Brain microvascular endothelial cell (primary cell): ENCODE measurements around the gene ELAVL2.

Experiments
- DNase-seq: peaks from one replicate; pipeline ENCODE4 v3.0.0-alpha.2; 2020
- H3K27ac ChIP-seq: fragments of 250-450 bp; sonication (Bioruptor Pico); 2 replicates; pipeline ENCODE4 v1.5.1; 2020; ENCODE audit warnings: mild to moderate bottlenecking, moderate library complexity
- H3K27me3 ChIP-seq: fragments of 250-450 bp; sonication (Bioruptor Pico); replicated peaks from 2 replicates; pipeline ENCODE4 v1.5.1; 2020; ENCODE audit warnings: mild to moderate bottlenecking
- H3K36me3 ChIP-seq: fragments of 250-450 bp; sonication (Bioruptor Pico); replicated peaks from 2 replicates; pipeline ENCODE4 v1.5.1; 2020; ENCODE audit warnings: mild to moderate bottlenecking
- H3K4me3 ChIP-seq: 2 replicates; pipeline ENCODE4 v1.5.1; 2011; ENCODE audit warnings: low read depth, mild to moderate bottlenecking, control low read depth, low read length, moderate library complexity
- CTCF ChIP-seq: IDR thresholded peaks from 2 replicates; pipeline ENCODE4 v1.5.1; 2011; ENCODE audit warnings: low read depth, mild to moderate bottlenecking, moderate library complexity, low read length, control low read depth, inconsistent platforms; ENCODE audit errors: missing control alignments
- in situ Hi-C: cut with HindIII; loops from 2 replicates; pipeline ENCODE4 v1.10.0; 2017; ENCODE audit warnings: low sequenced_read_pairs, low pct_ligation_motif_present

ELAVL2 gene

GRCh38 chr9:23814243-23814642 is 11.8 kb downstream of the ELAVL2 start:
- Histone ChIP-seq H3K27ac (no peak overlapping the region), H3K27me3 (no peaks in the 10 kb centered on the region), H3K36me3 (no peaks in the 10 kb centered on the region), H3K4me3 (no peak overlapping the region)
- no peak for DNase-seq
- in situ Hi-C loops, result no loop called here
- TF ChIP-seq CTCF, result no peak

GRCh38 chr9:23812673-23813072 is 13.4 kb downstream of the ELAVL2 start:
- Histone ChIP-seq H3K36me3 (no peaks in the 10 kb centered on the region), H3K27ac (no peak overlapping the region), H3K27me3 (no peaks in the 10 kb centered on the region), H3K4me3 (no peak overlapping the region)
- no peak for TF ChIP-seq CTCF
- in situ Hi-C loops, result no loop called here
- DNase-seq, result no peak

GRCh38 chr9:23811633-23812032 is 14.4 kb downstream of the ELAVL2 start:
- no peak overlapping the region for H3K27ac ChIP-seq
- no peak overlapping the region for H3K4me3 ChIP-seq
- no peaks in the 10 kb centered on the region for H3K36me3 ChIP-seq
- H3K27me3 ChIP-seq, result no peaks in the 10 kb centered on the region
- in situ Hi-C loops, result no loop called here
- no peak for DNase-seq
- no peak for TF ChIP-seq CTCF

GRCh38 chr9:23803216-23803615 is 22.8 kb downstream of the ELAVL2 start:
- H3K27me3 ChIP-seq, result no peaks in the 10 kb centered on the region
- in situ Hi-C loops, result no loop called here
- no peaks in the 10 kb centered on the region for H3K36me3 ChIP-seq
- DNase-seq, result no peak
- H3K4me3 ChIP-seq, result no peak overlapping the region
- no peak overlapping the region for H3K27ac ChIP-seq
- TF ChIP-seq CTCF, result no peak

- in situ Hi-C loops, result no loop called here
- Histone ChIP-seq H3K27me3 (no peaks in the 10 kb centered on the region), H3K36me3 (no peaks in the 10 kb centered on the region), H3K27ac (no peak overlapping the region), H3K4me3 (no peak overlapping the region)
- DNase-seq, result no peak
- TF ChIP-seq CTCF, result no peak
These were observed 24.5 kb downstream of the ELAVL2 start for GRCh38 chr9:23801523-23801922.

GRCh38 chr9:23799521-23799920 is 26.5 kb downstream of the ELAVL2 start:
- DNase-seq, result no peak
- Histone ChIP-seq H3K27ac (no peak overlapping the region), H3K36me3 (no peaks in the 10 kb centered on the region), H3K27me3 (no peaks in the 10 kb centered on the region), H3K4me3 (no peak overlapping the region)
- no peak for TF ChIP-seq CTCF
- in situ Hi-C loops, result no loop called here
